ENCODE measurements around the gene TTC13.
A peak's percentile ranks its signal among the peaks of the same experiment; 100 is the strongest.
"Not testable (repeated sequence)": the region's sequence is repeated elsewhere in the genome, so short reads cannot be mapped to it uniquely, and the experiment has no call there.

TTC13 gene

GRCh38 chr1:230978491-230979388, at the start of gene TTC13, which contains the start of gene ARV1:
Gene TTC13 (minus strand): TSS chr1:230978861. CDS start chr1:230978830, 31 bp downstream.
Gene ARV1 (plus strand): TSS chr1:230979094. CDS start chr1:230979106, 12 bp downstream.
- DNase-seq (ENCODE audit: low read depth in 3 of 3): peak; percentile 94 to 98 (median 94)

- DNase-seq (ENCODE audit: low read depth in 3 of 3): no peak
These were observed 49.3 kb upstream of the TTC13 start for GRCh38 chr1:231027971-231028370.

GRCh38 chr1:231027136-231027925, 48.7 kb upstream of the TTC13 start:
- DNase-seq (ENCODE audit: low read depth in 3 of 3): no peak

- no peak for DNase-seq (ENCODE audit: low read depth in 3 of 3)
These were observed 47.9 kb upstream of the TTC13 start for GRCh38 chr1:231026576-231026975.

- no peak for DNase-seq (ENCODE audit: low read depth in 3 of 3)
These were observed 44.5 kb upstream of the TTC13 start for GRCh38 chr1:231023150-231023549.

- not testable (repeated sequence) for DNase-seq (ENCODE audit: low read depth in 3 of 3)
These were observed 43.9 kb upstream of the TTC13 start for GRCh38 chr1:231022543-231022942.

- DNase-seq (ENCODE audit: low read depth in 3 of 3): no peak
These were observed 42.9 kb upstream of the TTC13 start for GRCh38 chr1:231021540-231022031.

- no peak for DNase-seq (ENCODE audit: low read depth in 3 of 3)
These were observed 42.2 kb upstream of the TTC13 start for GRCh38 chr1:231020816-231021215.

GRCh38 chr1:231020139-231020601, 41.5 kb upstream of the TTC13 start:
- DNase-seq (ENCODE audit: low read depth in 3 of 3): no peak

GRCh38 chr1:231019711-231020110, 41.0 kb upstream of the TTC13 start:
- no peak for DNase-seq (ENCODE audit: low read depth in 3 of 3)

- DNase-seq (ENCODE audit: low read depth in 3 of 3): no peak
These were observed 38.3 kb upstream of the TTC13 start for GRCh38 chr1:231016966-231017365.

- no peak for DNase-seq (ENCODE audit: low read depth in 3 of 3)
These were observed 37.6 kb upstream of the TTC13 start for GRCh38 chr1:231016234-231016633.

GRCh38 chr1:231013391-231014015, 34.8 kb upstream of the TTC13 start:
- DNase-seq (ENCODE audit: low read depth in 3 of 3): no peak

GRCh38 chr1:231011963-231012362, 33.3 kb upstream of the TTC13 start:
- DNase-seq (ENCODE audit: low read depth in 3 of 3): no peak

- no peak for DNase-seq (ENCODE audit: low read depth in 3 of 3)
These were observed 32.7 kb upstream of the TTC13 start for GRCh38 chr1:231011360-231011759.

GRCh38 chr1:231007535-231007934, 28.9 kb upstream of the TTC13 start:
- not testable (repeated sequence) for DNase-seq (ENCODE audit: low read depth in 3 of 3)

- DNase-seq (ENCODE audit: low read depth in 3 of 3): no peak
These were observed 23.2 kb upstream of the TTC13 start for GRCh38 chr1:231001892-231002291.

- no peak for DNase-seq (ENCODE audit: low read depth in 3 of 3)
These were observed 22.0 kb upstream of the TTC13 start for GRCh38 chr1:231000639-231001038.

- DNase-seq (ENCODE audit: low read depth in 3 of 3): no peak
These were observed 21.5 kb upstream of the TTC13 start for GRCh38 chr1:231000201-231000600.

- DNase-seq (ENCODE audit: low read depth in 3 of 3): no peak
These were observed 16.2 kb upstream of the TTC13 start for GRCh38 chr1:230994860-230995259.

GRCh38 chr1:230992100-230992774, 13.6 kb upstream of the TTC13 start:
- DNase-seq (ENCODE audit: low read depth in 3 of 3): no peak

All from stimulated activated CD4-positive, alpha-beta T cell treated with anti-CD3 and anti-CD28 coated beads, TNF-alpha, amount 100 ng/mL, for 24 hours (primary cell).